Panc1 (cell line): ENCODE results near the gene DMTF1. TPM values are rescaled to one million over a fixed set of nuclear protein-coding genes. Genes with fewer than 3 reads are reported as not detected.

ENCODE experiments used
- ATAC-seq: fragments of 200-7000 bp; cut with Tn5 transposase; 2 replicates; pipeline ENCODE4 v1.9.1; 2020; ENCODE audit warnings: mild to moderate bottlenecking, moderate library complexity
- BruUV-seq: library from RNA; stranded (reverse); fragments of 400-500 nt; replicated peaks from 2 replicates; lab custom pipeline; 2021; lab: Mats Ljungman, UMichigan
- CTCF ChIA-PET: fragments of 300-600 bp; sonication (Branson Sonifier 250); formaldehyde crosslinking; loops from one replicate; lab custom pipeline; 2022; ENCODE audit warnings: antibody characterized with exemption; lab: Charles Lee
- POLR2A ChIA-PET: fragments of 300-600 bp; sonication (Branson Sonifier 250); formaldehyde crosslinking; loops from one replicate; lab custom pipeline; 2022; ENCODE audit warnings: antibody characterized with exemption; lab: Charles Lee
- DNase-seq: peaks from one replicate; pipeline ENCODE4 v3.0.0-alpha.2; 2010; ENCODE audit warnings: low read depth, low spot score
- H3K27ac ChIP-seq: 2 replicates; pipeline ENCODE4 v1.5.1; 2011; ENCODE audit warnings: mild to moderate bottlenecking, low read length, inconsistent platforms
- H3K27me3 ChIP-seq: fragments of 200-500 bp; sonication (Bioruptor generic); 2 replicates; pipeline ENCODE4 v1.6.0; 2014; ENCODE audit warnings: low read length, inconsistent platforms; ENCODE audit not compliant: control insufficient read depth, insufficient read depth
- H3K36me3 ChIP-seq: fragments of 200-500 bp; sonication (Bioruptor generic); 2 replicates; pipeline ENCODE4 v1.5.1; 2014; ENCODE audit warnings: inconsistent platforms, mild to moderate bottlenecking, low read length, moderate library complexity; ENCODE audit not compliant: control insufficient read depth, insufficient read depth
- H3K4me1 ChIP-seq: 2 replicates; pipeline ENCODE4 v1.5.1; 2011; ENCODE audit warnings: inconsistent platforms, mild to moderate bottlenecking, low read length, moderate library complexity; ENCODE audit not compliant: control insufficient read depth, insufficient read depth
- H3K4me3 ChIP-seq, 2 experiments: 2 replicates each; pipeline ENCODE4 v1.5.1; 2011 to 2012; ENCODE audit warnings: low read depth in 2 of 2, low read length in 2 of 2, mild to moderate bottlenecking in 2 of 2, inconsistent platforms in 1 of 2, moderate library complexity in 1 of 2
- H3K9me3 ChIP-seq: fragments of 200-500 bp; sonication (Bioruptor generic); 2 replicates; pipeline ENCODE4 v1.5.1; 2014; ENCODE audit warnings: low read depth, mild to moderate bottlenecking, inconsistent platforms, low read length, moderate library complexity; ENCODE audit not compliant: control insufficient read depth, insufficient read depth
- CTCF ChIP-seq: fragments of 450-650 bp; IDR thresholded peaks from 2 replicates; pipeline ENCODE4 v1.5.1; 2017; ENCODE audit warnings: mild to moderate bottlenecking
- POLR2AphosphoS5 ChIP-seq: IDR thresholded peaks from 2 replicates; pipeline ENCODE4 v1.6.1; 2012; ENCODE audit warnings: mild to moderate bottlenecking, low read depth, low read length, moderate library complexity
- SIN3A ChIP-seq: IDR thresholded peaks from 2 replicates; pipeline ENCODE4 v1.6.1; 2012; ENCODE audit warnings: low read depth, mild to moderate bottlenecking, low read length, moderate library complexity, borderline replicate concordance; ENCODE audit not compliant: insufficient read depth
- TCF7L2 ChIP-seq: IDR thresholded peaks from 2 replicates; pipeline ENCODE4 v1.6.1; 2011; ENCODE audit warnings: mild to moderate bottlenecking, low read depth, low read length, inconsistent platforms
- in situ Hi-C: cut with HindIII; loops from 2 replicates; pipeline ENCODE4 v1.10.0; 2016; ENCODE audit warnings: low sequenced_read_pairs, low pct_unique_long_range_greater_than_20kb
- intact Hi-C: fragments of 100-400 bp; cut with micrococcal nuclease; formaldehyde crosslinking; loops from one replicate; pipeline ENCODE4 v1.10.0; 2022; ENCODE audit not compliant: unreplicated experiment
- total RNA-seq: library from RNA; stranded (reverse); gene quantifications from one replicate; pipeline ENCODE4 v1.2.1, GENCODE V29; 2021; ENCODE audit not compliant: unreplicated experiment
- TF ChIP-seq, protein P1 (sequence below), 2 experiments: IDR thresholded peaks; 2 replicates each; pipeline ENCODE4 v1.6.1; 2011 to 2012; ENCODE audit warnings: low read depth in 2 of 2, control low read depth in 1 of 2, low read length in 1 of 2, mild to moderate bottlenecking in 1 of 2, moderate library complexity in 1 of 2; ENCODE audit not compliant: insufficient read depth in 1 of 2

DMTF1 gene
- total RNA-seq, 1 experiment from 2014 or later = 54.0 TPM

DNA sequence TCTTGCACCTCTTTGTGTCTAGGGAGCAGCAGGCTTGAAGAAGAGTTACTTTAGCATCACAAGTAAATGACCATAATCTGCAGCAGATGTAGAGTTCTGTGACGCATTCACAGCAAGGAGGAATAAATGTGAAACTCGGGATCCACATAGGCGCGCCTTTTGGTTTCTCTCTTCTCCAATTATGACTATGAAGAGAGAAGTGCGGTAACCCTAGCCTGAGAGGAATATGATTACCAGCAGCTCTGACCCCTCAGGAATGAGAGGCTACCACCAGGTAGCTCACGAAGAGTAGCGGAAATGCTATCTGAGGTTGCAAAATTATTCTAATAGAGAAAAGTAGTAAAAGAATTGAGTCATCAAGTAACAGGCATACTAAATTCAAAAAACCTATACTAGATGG lies 25.2 kb upstream of the DMTF1 start:
- H3K4me3 ChIP-seq = no peak overlapping the region
- H3K27ac ChIP-seq = no peak overlapping the region
- no peaks in the 10 kb centered on the region for H3K9me3 ChIP-seq
- no peaks in the 10 kb centered on the region; the same call in 1 of the 2 replicates for H3K36me3 ChIP-seq
- intact Hi-C loops = no loop called here
- no TSS peak for BruUV-seq
- POLR2A ChIA-PET = no interaction called here
- in situ Hi-C loops = no loop called here
- no peaks in the 10 kb centered on the region for H3K27me3 ChIP-seq
- no peak for TF ChIP-seq CTCF
- no peak for TF ChIP-seq POLR2AphosphoS5
- CTCF ChIA-PET = no interaction called here
- ATAC-seq (no peak), DNase-seq (no peak)
- no peaks in the 10 kb centered on the region for H3K4me1 ChIP-seq

DNA sequence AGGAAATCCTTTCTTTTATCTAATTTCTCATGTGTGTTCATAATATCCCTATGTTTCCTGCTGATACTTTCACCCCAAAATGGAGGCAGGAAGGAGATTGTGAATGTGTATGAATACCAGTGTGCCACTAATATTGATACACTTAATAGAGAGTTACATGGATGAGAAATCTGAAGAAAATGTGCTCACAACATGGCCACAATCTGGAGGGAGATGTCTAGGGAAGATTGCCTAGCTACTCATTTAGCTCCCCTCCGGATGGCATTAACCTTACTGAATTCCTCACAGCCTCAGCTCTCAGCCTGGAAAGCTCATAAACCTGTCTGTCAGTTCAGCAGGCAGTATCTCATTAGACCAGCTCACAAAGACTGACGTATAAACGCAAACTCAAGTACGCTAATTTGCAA lies 23.4 kb upstream of the DMTF1 start:
- in situ Hi-C loops = no loop called here
- intact Hi-C loops = no loop called here
- H3K36me3 ChIP-seq = no peaks in the 10 kb centered on the region; the same call in 1 of the 2 replicates
- no peak overlapping the region for H3K4me3 ChIP-seq
- H3K9me3 ChIP-seq = no peaks in the 10 kb centered on the region
- no TSS peak for BruUV-seq
- no peaks in the 10 kb centered on the region for H3K4me1 ChIP-seq
- ChIA-PET POLR2A (no interaction called here), CTCF (no interaction called here)
- DNase-seq (no peak), ATAC-seq (no peak)
- no peaks in the 10 kb centered on the region for H3K27me3 ChIP-seq
- no peak overlapping the region for H3K27ac ChIP-seq
- no peak for TF ChIP-seq POLR2AphosphoS5
- TF ChIP-seq SIN3A = no peak
- TF ChIP-seq, protein P1, sequence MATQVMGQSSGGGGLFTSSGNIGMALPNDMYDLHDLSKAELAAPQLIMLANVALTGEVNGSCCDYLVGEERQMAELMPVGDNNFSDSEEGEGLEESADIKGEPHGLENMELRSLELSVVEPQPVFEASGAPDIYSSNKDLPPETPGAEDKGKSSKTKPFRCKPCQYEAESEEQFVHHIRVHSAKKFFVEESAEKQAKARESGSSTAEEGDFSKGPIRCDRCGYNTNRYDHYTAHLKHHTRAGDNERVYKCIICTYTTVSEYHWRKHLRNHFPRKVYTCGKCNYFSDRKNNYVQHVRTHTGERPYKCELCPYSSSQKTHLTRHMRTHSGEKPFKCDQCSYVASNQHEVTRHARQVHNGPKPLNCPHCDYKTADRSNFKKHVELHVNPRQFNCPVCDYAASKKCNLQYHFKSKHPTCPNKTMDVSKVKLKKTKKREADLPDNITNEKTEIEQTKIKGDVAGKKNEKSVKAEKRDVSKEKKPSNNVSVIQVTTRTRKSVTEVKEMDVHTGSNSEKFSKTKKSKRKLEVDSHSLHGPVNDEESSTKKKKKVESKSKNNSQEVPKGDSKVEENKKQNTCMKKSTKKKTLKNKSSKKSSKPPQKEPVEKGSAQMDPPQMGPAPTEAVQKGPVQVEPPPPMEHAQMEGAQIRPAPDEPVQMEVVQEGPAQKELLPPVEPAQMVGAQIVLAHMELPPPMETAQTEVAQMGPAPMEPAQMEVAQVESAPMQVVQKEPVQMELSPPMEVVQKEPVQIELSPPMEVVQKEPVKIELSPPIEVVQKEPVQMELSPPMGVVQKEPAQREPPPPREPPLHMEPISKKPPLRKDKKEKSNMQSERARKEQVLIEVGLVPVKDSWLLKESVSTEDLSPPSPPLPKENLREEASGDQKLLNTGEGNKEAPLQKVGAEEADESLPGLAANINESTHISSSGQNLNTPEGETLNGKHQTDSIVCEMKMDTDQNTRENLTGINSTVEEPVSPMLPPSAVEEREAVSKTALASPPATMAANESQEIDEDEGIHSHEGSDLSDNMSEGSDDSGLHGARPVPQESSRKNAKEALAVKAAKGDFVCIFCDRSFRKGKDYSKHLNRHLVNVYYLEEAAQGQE (IDR thresholded peaks at IDR 0.05; ENCODE audit: insufficient read depth in 1 of 2, low read depth in 2 of 2, low read length in 1 of 2) = no peak
- no peak for TF ChIP-seq CTCF
- TF ChIP-seq TCF7L2 = no peak
